ENCODE results near the gene TAS2R30. TPM values are rescaled to one million over a fixed set of nuclear protein-coding genes. Genes with fewer than 3 reads are reported as not detected.
"Not testable (repeated sequence)": the region's sequence is repeated elsewhere in the genome, so short reads cannot be mapped to it uniquely, and the experiment has no call there.

The TAS2R30 gene
- polyA plus RNA-seq, 6 donors from 2014 or later, result not detected

DNA sequence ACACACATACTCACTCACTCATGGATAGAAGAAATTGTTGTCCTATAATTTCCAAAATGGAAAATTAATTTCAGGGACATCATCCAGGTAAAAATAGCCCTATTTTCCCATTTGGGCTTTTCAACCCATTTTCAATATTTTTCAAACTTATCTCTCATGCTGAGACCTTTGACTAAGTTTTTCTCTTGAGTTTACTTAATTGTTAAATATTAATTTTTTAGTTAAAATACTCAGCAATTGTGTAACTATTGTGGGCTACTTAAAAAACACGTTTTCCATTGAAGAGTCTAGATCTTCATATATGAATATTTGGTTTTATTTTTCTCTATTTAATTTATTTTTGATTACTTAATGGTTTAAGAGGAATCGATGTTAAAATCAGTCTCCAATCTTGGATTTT lies 28.2 kb downstream of the TAS2R30 start:
- DNase-seq, result no peak
- H3K27me3 Mint-ChIP-seq, result no peaks in the 10 kb centered on the region
- no peak overlapping the region for H3K27ac Mint-ChIP-seq
- peaks cover 41 to 51% of the 10 kb centered on the region in 2 donors for H3K36me3 Mint-ChIP-seq
- H3K4me1 Mint-ChIP-seq, result peaks cover 29 to 34% (median 31%) of the 10 kb centered on the region in 3 donors
- peaks cover 5 to 29% (median 14%) of the 10 kb centered on the region in 7 donors for H3K9me3 Mint-ChIP-seq
- H3K4me3 Mint-ChIP-seq, result no peak overlapping the region
- ATAC-seq (ENCODE audit: low read depth in 2 of 2), result no peak

GRCh38 chr12:11105546-11105945 lies 28.9 kb downstream of the TAS2R30 start:
- H3K36me3 Mint-ChIP-seq, result peaks cover 33 to 43% of the 10 kb centered on the region in 2 donors
- no peaks in the 10 kb centered on the region for H3K27me3 Mint-ChIP-seq
- peaks cover 21 to 27% (median 24%) of the 10 kb centered on the region in 3 donors for H3K4me1 Mint-ChIP-seq
- H3K4me3 Mint-ChIP-seq, result no peak overlapping the region
- ATAC-seq (ENCODE audit: low read depth in 2 of 2), result no peak
- H3K9me3 Mint-ChIP-seq, result peaks cover 0 to 24% (median 9%) of the 10 kb centered on the region in 7 donors
- no peak overlapping the region for H3K27ac Mint-ChIP-seq
- DNase-seq, result no peak

GRCh38 chr12:11094910-11095309 lies 39.5 kb downstream of the TAS2R30 start:
- not testable (repeated sequence) for DNase-seq; H3K27ac Mint-ChIP-seq; ATAC-seq (ENCODE audit: low read depth in 2 of 2); H3K9me3 Mint-ChIP-seq; H3K4me3 Mint-ChIP-seq; H3K4me1 Mint-ChIP-seq; H3K27me3 Mint-ChIP-seq
- H3K36me3 Mint-ChIP-seq, result peaks cover 5 to 11% of the 10 kb centered on the region in 2 donors

DNA sequence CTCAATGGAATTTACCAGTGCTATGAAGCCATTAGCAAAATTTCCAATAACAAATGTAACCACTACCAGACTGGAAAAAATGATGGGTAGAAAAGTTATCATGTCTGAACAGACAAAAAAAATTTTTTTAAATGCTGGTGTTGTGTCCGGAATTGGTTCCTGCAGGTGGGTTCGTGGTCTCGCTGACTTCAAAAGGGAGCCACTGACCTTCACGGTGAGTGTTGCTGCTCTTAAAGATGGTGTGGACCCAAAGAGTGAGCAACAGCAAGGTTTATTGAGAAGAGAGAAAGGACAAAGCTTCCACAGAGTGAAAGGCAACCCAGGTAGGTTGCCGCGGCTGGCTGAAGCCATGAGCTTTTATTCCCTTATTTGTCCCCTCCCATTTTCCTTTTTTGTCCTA lies 42.3 kb downstream of the TAS2R30 start, which contains the start of gene TAS2R43:
TSS of gene TAS2R43 (minus strand) at position 186 of the 400 bp plus-strand sequence. CDS start at position 102, 84 bp downstream.
- Mint-ChIP-seq H3K36me3 (no peaks in the 10 kb centered on the region), H3K4me1 (no peaks in the 10 kb centered on the region), H3K9me3 (peaks cover 0 to 3% (median 0%) of the 10 kb centered on the region in 7 donors), H3K4me3 (no peak within 1 kb of the TSS), H3K27me3 (no peaks in the 10 kb centered on the region), H3K27ac (no peak within 1 kb of the TSS)
- ATAC-seq (ENCODE audit: low read depth in 2 of 2) (no peak), DNase-seq (no peak)

- DNase-seq (no peak), ATAC-seq (ENCODE audit: low read depth in 2 of 2) (no peak)
- H3K27ac Mint-ChIP-seq, result no peak overlapping the region
- no peaks in the 10 kb centered on the region for H3K36me3 Mint-ChIP-seq
- no peaks in the 10 kb centered on the region for H3K4me1 Mint-ChIP-seq
- peaks cover 0 to 7% (median 0%) of the 10 kb centered on the region in 7 donors for H3K9me3 Mint-ChIP-seq
- no peaks in the 10 kb centered on the region for H3K27me3 Mint-ChIP-seq
- H3K4me3 Mint-ChIP-seq, result no peak overlapping the region
These were observed 45.2 kb downstream of the TAS2R30 start for GRCh38 chr12:11089246-11089645.

- DNase-seq (no peak), ATAC-seq (ENCODE audit: low read depth in 2 of 2) (no peak)
- no peak overlapping the region for H3K27ac Mint-ChIP-seq
- H3K4me1 Mint-ChIP-seq, result no peaks in the 10 kb centered on the region
- no peaks in the 10 kb centered on the region for H3K27me3 Mint-ChIP-seq
- peaks cover 3 to 21% (median 9%) of the 10 kb centered on the region in 7 donors for H3K9me3 Mint-ChIP-seq
- peaks cover 0 to 9% of the 10 kb centered on the region in 2 donors for H3K36me3 Mint-ChIP-seq
- H3K4me3 Mint-ChIP-seq, result no peak overlapping the region
These were observed 49.0 kb downstream of the TAS2R30 start for GRCh38 chr12:11085419-11085818.

Other genes starting within 250 kb of the TAS2R30 start
- not detected for gene TAS2R13, start 225.1 kb downstream of the TAS2R30 start, polyA plus RNA-seq (ENCODE audit: low read depth in 6 of 6)
- gene PRH2, start 205.4 kb downstream of the TAS2R30 start, polyA plus RNA-seq (ENCODE audit: low read depth in 6 of 6), result not detected
- 1 to 10 TPM in 1 of 6 donors, under 1 TPM in 4, not detected in 1; 0.52 to 1.3 (median 0.95) TPM for gene TAS2R14, start 195.4 kb downstream of the TAS2R30 start, polyA plus RNA-seq (ENCODE audit: low read depth in 6 of 6)
- gene TAS2R50, start 147.7 kb downstream of the TAS2R30 start, polyA plus RNA-seq (ENCODE audit: low read depth in 6 of 6), result not detected
- under 1 TPM in 3 of 6 donors, not detected in 3; 0.21 to 0.56 (median 0.25) TPM for gene TAS2R20, start 136.3 kb downstream of the TAS2R30 start, polyA plus RNA-seq (ENCODE audit: low read depth in 6 of 6)
- under 1 TPM in 3 of 6 donors, not detected in 3; 0.43 to 0.93 (median 0.51) TPM for gene TAS2R19, start 112.0 kb downstream of the TAS2R30 start, polyA plus RNA-seq (ENCODE audit: low read depth in 6 of 6)
- gene TAS2R31, start 103.2 kb downstream of the TAS2R30 start, polyA plus RNA-seq (ENCODE audit: low read depth in 6 of 6), result under 1 TPM in 2 of 6 donors, not detected in 4; 0.27 to 0.69 TPM
- gene TAS2R46, start 72.3 kb downstream of the TAS2R30 start, polyA plus RNA-seq (ENCODE audit: low read depth in 6 of 6), result under 1 TPM in 1 of 6 donors, not detected in 5; 0.33 TPM
- under 1 TPM in 1 of 6 donors, not detected in 5; 0.78 TPM for gene TAS2R43, start 42.3 kb downstream of the TAS2R30 start, polyA plus RNA-seq (ENCODE audit: low read depth in 6 of 6)
- 10 to 100 TPM in 3 of 6 donors, 1 to 10 TPM in 3; 8.6 to 12.8 (median 9.7) TPM for gene SMIM10L1, start 36.5 kb upstream of the TAS2R30 start, polyA plus RNA-seq (ENCODE audit: low read depth in 6 of 6)
- not detected for gene TAS2R42, start 52.3 kb upstream of the TAS2R30 start, polyA plus RNA-seq (ENCODE audit: low read depth in 6 of 6)
- not detected for gene PRB3, start 135.1 kb upstream of the TAS2R30 start, polyA plus RNA-seq (ENCODE audit: low read depth in 6 of 6)
- gene PRB4, start 175.8 kb upstream of the TAS2R30 start, polyA plus RNA-seq (ENCODE audit: low read depth in 6 of 6), result not detected